Measurements from ENCODE around the gene EYA4. TPM values are rescaled to one million over a fixed set of nuclear protein-coding genes. Genes with fewer than 3 reads are reported as not detected.

EYA4 gene
- total RNA-seq, 1 experiment from 2014 or later: 10.0 TPM

DNA sequence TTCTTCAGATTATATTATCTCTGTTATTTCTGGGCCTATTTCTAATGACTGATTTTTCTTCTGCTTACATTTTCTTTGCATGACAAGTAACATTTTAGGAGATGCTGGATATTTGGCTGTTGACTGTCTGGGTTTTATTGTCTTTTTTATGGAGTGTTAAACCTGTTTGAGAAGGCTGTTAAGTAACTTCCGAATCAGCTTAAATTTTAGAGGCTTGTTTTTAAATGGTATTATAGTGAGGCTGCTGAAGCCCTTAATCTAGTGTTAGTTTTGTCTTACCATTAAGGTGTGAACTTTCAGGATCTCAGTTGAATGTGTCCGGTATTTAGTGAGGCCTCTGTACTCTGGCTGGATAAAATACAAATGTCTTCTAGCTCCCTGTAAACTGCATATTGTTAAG lies 109.8 kb downstream of the EYA4 start:
- no peaks in the 10 kb centered on the region for H4K20me1 ChIP-seq (ENCODE audit: low read length)
- H3K4me3 ChIP-seq (ENCODE audit: low read length): no peak overlapping the region
- no peaks in the 10 kb centered on the region for H3K27me3 ChIP-seq (ENCODE audit: low read length)
- no peak overlapping the region for H3K9ac ChIP-seq (ENCODE audit: low read length)
- ATAC-seq (peak; percentile 57), DNase-seq (peak; percentile 60)
- no TSS peak for BruUV-seq (replicated peaks)
- no peaks in the 10 kb centered on the region for H3K9me2 ChIP-seq (replicated peaks; ENCODE audit: low read length)
- TF ChIP-seq EZH2 (IDR thresholded peaks at IDR 0.05; ENCODE audit: low read length, unreplicated experiment) (no peak), EZH2phosphoT487 (IDR thresholded peaks at IDR 0.05; ENCODE audit: borderline replicate concordance, low read length) (no peak)
- TF ChIP-seq, protein P1, sequence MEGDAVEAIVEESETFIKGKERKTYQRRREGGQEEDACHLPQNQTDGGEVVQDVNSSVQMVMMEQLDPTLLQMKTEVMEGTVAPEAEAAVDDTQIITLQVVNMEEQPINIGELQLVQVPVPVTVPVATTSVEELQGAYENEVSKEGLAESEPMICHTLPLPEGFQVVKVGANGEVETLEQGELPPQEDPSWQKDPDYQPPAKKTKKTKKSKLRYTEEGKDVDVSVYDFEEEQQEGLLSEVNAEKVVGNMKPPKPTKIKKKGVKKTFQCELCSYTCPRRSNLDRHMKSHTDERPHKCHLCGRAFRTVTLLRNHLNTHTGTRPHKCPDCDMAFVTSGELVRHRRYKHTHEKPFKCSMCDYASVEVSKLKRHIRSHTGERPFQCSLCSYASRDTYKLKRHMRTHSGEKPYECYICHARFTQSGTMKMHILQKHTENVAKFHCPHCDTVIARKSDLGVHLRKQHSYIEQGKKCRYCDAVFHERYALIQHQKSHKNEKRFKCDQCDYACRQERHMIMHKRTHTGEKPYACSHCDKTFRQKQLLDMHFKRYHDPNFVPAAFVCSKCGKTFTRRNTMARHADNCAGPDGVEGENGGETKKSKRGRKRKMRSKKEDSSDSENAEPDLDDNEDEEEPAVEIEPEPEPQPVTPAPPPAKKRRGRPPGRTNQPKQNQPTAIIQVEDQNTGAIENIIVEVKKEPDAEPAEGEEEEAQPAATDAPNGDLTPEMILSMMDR (conservative IDR thresholded peaks at IDR 0.05; ENCODE audit: low read depth, low read length): no peak
- H3K36me3 ChIP-seq (ENCODE audit: low read depth, low read length): 0 out of 2 replicates have a peak, but pooled peaks cover 4% of the 10 kb centered on the region
- ChIA-PET POLR2A (ENCODE audit: unreplicated experiment) (interaction anchor here (0.5 kb wide), 1 partner anchor 221 kb away, joined by 5 read pairs; no protein-coding TSS in a partner anchor), CTCF (no interaction called here)
- H2AFZ ChIP-seq (ENCODE audit: low read length): no peak overlapping the region
- H3K79me2 ChIP-seq (ENCODE audit: low read length): peaks cover 17% of the 10 kb centered on the region
- no peak overlapping the region for H3K4me2 ChIP-seq (ENCODE audit: low read length)
- H3K9me3 ChIP-seq (ENCODE audit: low read length): no peaks in the 10 kb centered on the region
- intact Hi-C loops (cut with micrococcal nuclease): loop anchor here (10.0 kb wide), 1 partner anchor 516 kb away; no protein-coding TSS in a partner anchor
- H3K4me1 ChIP-seq (ENCODE audit: insufficient read depth, low read length): peaks cover 22% of the 10 kb centered on the region
- H3K27ac ChIP-seq (ENCODE audit: low read length): peak overlapping the region; percentile 31; the same call in 1 of the 2 replicates
- H3F3A ChIP-seq (ENCODE audit: low read length, unreplicated experiment): no peaks in the 10 kb centered on the region

GRCh38 chr6:133352046-133352445 lies 110.9 kb downstream of the EYA4 start:
- no TSS peak for BruUV-seq (replicated peaks)
- POLR2A ChIA-PET (ENCODE audit: unreplicated experiment): interaction anchor here (0.6 kb wide), 1 partner anchor 16 kb away, joined by 4 read pairs; no protein-coding TSS in a partner anchor
- CTCF ChIA-PET: no interaction called here
- H4K20me1 ChIP-seq (ENCODE audit: low read length): no peaks in the 10 kb centered on the region
- no peak overlapping the region for H3K9ac ChIP-seq (ENCODE audit: low read length)
- peaks cover 17% of the 10 kb centered on the region for H3K79me2 ChIP-seq (ENCODE audit: low read length)
- H2AFZ ChIP-seq (ENCODE audit: low read length): no peak overlapping the region
- H3K4me2 ChIP-seq (ENCODE audit: low read length): peak overlapping the region; percentile 12
- 0 out of 2 replicates have a peak, but pooled peaks cover 4% of the 10 kb centered on the region for H3K36me3 ChIP-seq (ENCODE audit: low read depth, low read length)
- H3K4me3 ChIP-seq (ENCODE audit: low read length): no peak overlapping the region
- peak overlapping the region; percentile 31 for H3K27ac ChIP-seq (ENCODE audit: low read length)
- DNase-seq: peak; percentile 65
- intact Hi-C loops (cut with micrococcal nuclease): loop anchor here (10.0 kb wide), 1 partner anchor 517 kb away; no protein-coding TSS in a partner anchor
- no peaks in the 10 kb centered on the region for H3F3A ChIP-seq (ENCODE audit: low read length, unreplicated experiment)
- H3K4me1 ChIP-seq (ENCODE audit: insufficient read depth, low read length): peaks cover 22% of the 10 kb centered on the region
- no peaks in the 10 kb centered on the region for H3K9me3 ChIP-seq (ENCODE audit: low read length)
- peak; percentile 67 for ATAC-seq
- TF ChIP-seq EZH2 (IDR thresholded peaks at IDR 0.05; ENCODE audit: low read length, unreplicated experiment) (no peak), EZH2phosphoT487 (IDR thresholded peaks at IDR 0.05; ENCODE audit: borderline replicate concordance, low read length) (no peak)
- TF ChIP-seq, protein P1 (conservative IDR thresholded peaks at IDR 0.05; ENCODE audit: low read depth, low read length): no peak
- no peaks in the 10 kb centered on the region for H3K9me2 ChIP-seq (replicated peaks; ENCODE audit: low read length)
- H3K27me3 ChIP-seq (ENCODE audit: low read length): no peaks in the 10 kb centered on the region

DNA sequence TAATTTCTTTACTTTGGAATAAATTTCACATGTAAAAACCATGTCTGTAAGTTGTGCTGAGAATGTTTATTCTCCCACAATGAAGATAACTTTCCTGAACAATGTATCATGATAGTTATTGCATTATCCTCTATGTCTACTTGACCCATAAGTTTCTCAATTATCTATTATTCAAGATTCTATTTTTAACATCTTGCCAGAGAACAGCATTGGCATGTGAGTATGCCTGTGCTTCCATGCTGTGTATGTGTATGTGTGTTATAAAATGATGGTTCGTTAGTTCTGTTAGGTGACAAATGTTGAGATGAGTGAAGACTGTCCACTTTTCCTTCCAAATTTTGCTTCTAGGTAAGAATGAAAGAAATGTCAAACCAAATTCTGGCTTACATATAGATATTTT lies 111.9 kb downstream of the EYA4 start:
- H3K9me2 ChIP-seq (replicated peaks; ENCODE audit: low read length): no peaks in the 10 kb centered on the region
- no peak for TF ChIP-seq EZH2phosphoT487 (IDR thresholded peaks at IDR 0.05; ENCODE audit: borderline replicate concordance, low read length)
- no peak overlapping the region for H3K4me3 ChIP-seq (ENCODE audit: low read length)
- no peaks in the 10 kb centered on the region for H3K9me3 ChIP-seq (ENCODE audit: low read length)
- peaks cover 22% of the 10 kb centered on the region for H3K4me1 ChIP-seq (ENCODE audit: insufficient read depth, low read length)
- no TSS peak for BruUV-seq (replicated peaks)
- ChIA-PET CTCF (no interaction called here), POLR2A (ENCODE audit: unreplicated experiment) (no interaction called here)
- DNase-seq: no peak
- 0 out of 2 replicates have a peak, but pooled peaks cover 4% of the 10 kb centered on the region for H3K36me3 ChIP-seq (ENCODE audit: low read depth, low read length)
- H3F3A ChIP-seq (ENCODE audit: low read length, unreplicated experiment): no peaks in the 10 kb centered on the region
- no peak overlapping the region for H3K4me2 ChIP-seq (ENCODE audit: low read length)
- intact Hi-C loops (cut with micrococcal nuclease): loop anchor here (10.0 kb wide), 1 partner anchor 518 kb away; no protein-coding TSS in a partner anchor
- no peak overlapping the region for H2AFZ ChIP-seq (ENCODE audit: low read length)
- H4K20me1 ChIP-seq (ENCODE audit: low read length): no peaks in the 10 kb centered on the region
- H3K27me3 ChIP-seq (ENCODE audit: low read length): no peaks in the 10 kb centered on the region
- ATAC-seq: no peak
- H3K79me2 ChIP-seq (ENCODE audit: low read length): peaks cover 17% of the 10 kb centered on the region
- no peak overlapping the region for H3K9ac ChIP-seq (ENCODE audit: low read length)
- no peak overlapping the region for H3K27ac ChIP-seq (ENCODE audit: low read length)

All from PC-3 (cell line).